Esophagus muscularis mucosa (tissue), 4 donors: Measurements from ENCODE around the gene ZNF532.

Source experiments
- CTCF ChIP-seq, 3 experiments: fragments of 200-600 bp in 2 of 3; fragments of 450-650 bp in 1 of 3; sonication (generic) in 2 of 3; IDR thresholded peaks; one replicate each; pipeline ENCODE4 v1.5.1; 2017 to 2019; ENCODE audit warnings: antibody characterized with exemption in 3 of 3, mild to moderate bottlenecking in 2 of 3, moderate library complexity in 1 of 3
- EP300 ChIP-seq: sonication (generic); formaldehyde crosslinking; IDR thresholded peaks from one replicate; pipeline ENCODE4 v1.6.1; 2017; ENCODE audit warnings: antibody characterized with exemption
- POLR2A ChIP-seq: fragments of 450-650 bp; IDR thresholded peaks from one replicate; pipeline ENCODE4 v1.6.1; 2017; ENCODE audit warnings: antibody characterized with exemption, moderate library complexity, mild to moderate bottlenecking, low read depth

- TF ChIP-seq CTCF (IDR thresholded peaks at IDR 0.05) (no peak), POLR2A (no peak), EP300 (no peak)
Observed at GRCh38 chr18:58851856-58852255, 12.8 kb upstream of the ZNF532 start.
